Ovary (tissue), 3 donors: ENCODE results near the gene RAB22A.

Source experiments
- EP300 ChIP-seq: sonication (generic); formaldehyde crosslinking; IDR thresholded peaks from one replicate; pipeline ENCODE4 v1.6.1; 2017; ENCODE audit warnings: antibody characterized with exemption
- POLR2A ChIP-seq: fragments of 450-650 bp; IDR thresholded peaks from one replicate; pipeline ENCODE4 v1.6.1; 2017; ENCODE audit warnings: antibody characterized with exemption, mild to moderate bottlenecking, moderate library complexity
- TF ChIP-seq, protein P1 (sequence below), 3 donors: fragments of 450-650 bp in 2 of 3; fragments of 200-600 bp in 1 of 3; IDR thresholded peaks; one replicate each; pipeline versions ENCODE4 v1.5.1 to v1.8.0; 2016 to 2022; ENCODE audit warnings: antibody characterized with exemption in 3 of 3, mild to moderate bottlenecking in 1 of 3
- donor health status: DM: no; HTN: no; CAD: no.

DNA sequence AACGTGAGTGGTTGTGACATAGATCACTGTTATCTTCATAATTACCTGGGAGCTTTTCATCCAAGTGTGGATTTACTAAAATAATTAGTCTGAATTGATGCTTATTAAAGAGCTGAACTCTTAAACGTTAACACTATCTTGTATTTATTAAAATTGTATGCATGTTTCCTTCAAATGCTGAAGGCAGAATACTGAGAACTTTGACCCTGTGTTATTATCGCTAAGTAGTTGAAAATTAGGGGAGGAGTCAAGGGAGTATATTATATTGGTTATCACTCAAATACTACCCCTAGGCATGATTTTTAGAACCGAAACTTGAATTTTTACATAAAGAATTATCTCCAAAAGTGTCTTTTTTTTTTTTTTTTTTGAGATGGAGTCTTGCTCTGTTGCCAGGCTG, 85.3 kb downstream of the RAB22A start:
- TF ChIP-seq EP300 (no peak), POLR2A (no peak)
- TF ChIP-seq, protein P1, sequence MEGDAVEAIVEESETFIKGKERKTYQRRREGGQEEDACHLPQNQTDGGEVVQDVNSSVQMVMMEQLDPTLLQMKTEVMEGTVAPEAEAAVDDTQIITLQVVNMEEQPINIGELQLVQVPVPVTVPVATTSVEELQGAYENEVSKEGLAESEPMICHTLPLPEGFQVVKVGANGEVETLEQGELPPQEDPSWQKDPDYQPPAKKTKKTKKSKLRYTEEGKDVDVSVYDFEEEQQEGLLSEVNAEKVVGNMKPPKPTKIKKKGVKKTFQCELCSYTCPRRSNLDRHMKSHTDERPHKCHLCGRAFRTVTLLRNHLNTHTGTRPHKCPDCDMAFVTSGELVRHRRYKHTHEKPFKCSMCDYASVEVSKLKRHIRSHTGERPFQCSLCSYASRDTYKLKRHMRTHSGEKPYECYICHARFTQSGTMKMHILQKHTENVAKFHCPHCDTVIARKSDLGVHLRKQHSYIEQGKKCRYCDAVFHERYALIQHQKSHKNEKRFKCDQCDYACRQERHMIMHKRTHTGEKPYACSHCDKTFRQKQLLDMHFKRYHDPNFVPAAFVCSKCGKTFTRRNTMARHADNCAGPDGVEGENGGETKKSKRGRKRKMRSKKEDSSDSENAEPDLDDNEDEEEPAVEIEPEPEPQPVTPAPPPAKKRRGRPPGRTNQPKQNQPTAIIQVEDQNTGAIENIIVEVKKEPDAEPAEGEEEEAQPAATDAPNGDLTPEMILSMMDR (IDR thresholded peaks at IDR 0.05), result no peak
